Measurements from ENCODE around the gene BTN1A1. TPM values are rescaled to one million over a fixed set of nuclear protein-coding genes. Genes with fewer than 3 reads are reported as not detected.

Gene BTN1A1
- total RNA-seq, 6 experiments from 2014 or later, result not detected

DNA sequence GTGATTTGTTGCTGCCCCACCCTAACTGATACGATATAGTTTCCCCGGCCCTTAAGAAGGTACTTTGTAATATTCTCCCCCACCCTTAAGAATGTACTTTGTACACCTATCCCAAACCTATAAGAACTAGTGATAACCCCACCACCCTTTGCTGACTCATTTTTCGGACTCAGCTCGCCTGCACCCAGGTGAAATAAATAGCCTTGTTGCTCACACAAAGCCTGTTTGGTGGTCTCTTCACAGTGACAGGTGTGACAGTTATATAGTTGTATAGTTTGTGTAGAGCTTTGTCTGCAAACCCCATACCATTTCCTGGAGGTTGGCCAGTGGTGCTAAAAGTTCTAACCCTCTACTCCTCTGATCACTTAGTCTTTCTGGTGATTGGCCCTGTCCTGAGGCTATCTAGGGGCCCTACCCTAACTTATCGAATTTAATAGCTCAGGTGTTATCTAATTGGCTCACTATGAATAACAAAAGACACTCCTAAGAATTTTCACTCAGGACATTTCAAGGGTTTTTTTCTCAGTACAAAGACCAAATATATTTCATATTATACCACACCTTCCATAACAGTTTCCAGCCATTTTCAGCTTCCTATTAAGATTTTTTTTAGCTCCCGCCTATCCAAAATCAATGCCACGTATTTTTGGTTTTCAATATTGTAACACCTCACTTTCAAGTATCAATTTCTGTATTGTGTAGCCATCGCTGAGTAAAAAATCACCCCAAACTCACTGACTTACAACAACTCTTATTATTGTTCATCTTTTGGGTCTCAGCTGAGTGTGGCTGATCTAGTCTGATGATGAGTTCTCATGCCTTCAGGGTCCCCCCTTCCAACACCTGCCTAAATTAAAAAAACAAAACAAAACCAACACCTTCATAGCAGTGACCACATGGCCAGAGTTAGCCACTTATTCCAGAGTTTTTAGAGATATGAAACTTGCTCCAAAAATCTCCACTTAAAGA is 9.8 kb upstream of the BTN1A1 start:
- no peaks in the 10 kb centered on the region for H3K4me1 ChIP-seq
- intact Hi-C loops (cut with DNase I), result no loop called here
- H3K36me3 ChIP-seq, result no peaks in the 10 kb centered on the region
- no peaks in the 10 kb centered on the region for H3K27me3 ChIP-seq
- ATAC-seq (no peak), DNase-seq (no peak)
- H3K9me3 ChIP-seq, result peaks cover 0 to 2% (median 0%) of the 10 kb centered on the region in 4 donors
- 80% methylated on average over 8 of the region's 8 CpGs for WGBS (ENCODE audit: insufficient coverage, low coverage, low lambda C conversion rate, missing lambda C conversion rate)
- no peak for TF ChIP-seq POLR2A (IDR thresholded peaks at IDR 0.05)
- TF ChIP-seq, protein P1, sequence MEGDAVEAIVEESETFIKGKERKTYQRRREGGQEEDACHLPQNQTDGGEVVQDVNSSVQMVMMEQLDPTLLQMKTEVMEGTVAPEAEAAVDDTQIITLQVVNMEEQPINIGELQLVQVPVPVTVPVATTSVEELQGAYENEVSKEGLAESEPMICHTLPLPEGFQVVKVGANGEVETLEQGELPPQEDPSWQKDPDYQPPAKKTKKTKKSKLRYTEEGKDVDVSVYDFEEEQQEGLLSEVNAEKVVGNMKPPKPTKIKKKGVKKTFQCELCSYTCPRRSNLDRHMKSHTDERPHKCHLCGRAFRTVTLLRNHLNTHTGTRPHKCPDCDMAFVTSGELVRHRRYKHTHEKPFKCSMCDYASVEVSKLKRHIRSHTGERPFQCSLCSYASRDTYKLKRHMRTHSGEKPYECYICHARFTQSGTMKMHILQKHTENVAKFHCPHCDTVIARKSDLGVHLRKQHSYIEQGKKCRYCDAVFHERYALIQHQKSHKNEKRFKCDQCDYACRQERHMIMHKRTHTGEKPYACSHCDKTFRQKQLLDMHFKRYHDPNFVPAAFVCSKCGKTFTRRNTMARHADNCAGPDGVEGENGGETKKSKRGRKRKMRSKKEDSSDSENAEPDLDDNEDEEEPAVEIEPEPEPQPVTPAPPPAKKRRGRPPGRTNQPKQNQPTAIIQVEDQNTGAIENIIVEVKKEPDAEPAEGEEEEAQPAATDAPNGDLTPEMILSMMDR (IDR thresholded peaks at IDR 0.05), result no peak
- no peak overlapping the region for H3K27ac ChIP-seq
- no peak overlapping the region for H3K4me3 ChIP-seq

- TF ChIP-seq, protein P1 (IDR thresholded peaks at IDR 0.05), result no peak
- no peak for TF ChIP-seq POLR2A (IDR thresholded peaks at IDR 0.05)
- Histone ChIP-seq H3K27me3 (no peaks in the 10 kb centered on the region), H3K4me3 (no peak overlapping the region), H3K27ac (no peak overlapping the region), H3K36me3 (no peaks in the 10 kb centered on the region), H3K4me1 (no peaks in the 10 kb centered on the region), H3K9me3 (peaks cover 0 to 2% (median 0%) of the 10 kb centered on the region in 4 donors)
- no peak for DNase-seq
- whole genome bisulfite sequencing (ENCODE audit: insufficient coverage, low coverage, low lambda C conversion rate, missing lambda C conversion rate), result 74% methylated on average over 5 of the region's 5 CpGs
- no peak for ATAC-seq
- intact Hi-C loops (cut with DNase I), result no loop called here
Measured at GRCh38 chr6:26491604-26492003, 8.5 kb upstream of the BTN1A1 start.

- no peaks in the 10 kb centered on the region for H3K27me3 ChIP-seq
- intact Hi-C loops (cut with DNase I), result no loop called here
- WGBS (ENCODE audit: insufficient coverage, low coverage, low lambda C conversion rate, missing lambda C conversion rate), result 77% methylated on average over 2 of the region's 2 CpGs
- no peak overlapping the region for H3K27ac ChIP-seq
- TF ChIP-seq, protein P1 (IDR thresholded peaks at IDR 0.05), result no peak
- no peak for TF ChIP-seq POLR2A (IDR thresholded peaks at IDR 0.05)
- DNase-seq (no peak), ATAC-seq (peak in 1 of 4 donors; percentile 35)
- H3K36me3 ChIP-seq, result no peaks in the 10 kb centered on the region
- H3K9me3 ChIP-seq, result no peaks in the 10 kb centered on the region
- no peaks in the 10 kb centered on the region for H3K4me1 ChIP-seq
- no peak overlapping the region for H3K4me3 ChIP-seq
Measured at GRCh38 chr6:26493258-26493657, 6.8 kb upstream of the BTN1A1 start.

GRCh38 chr6:26494117-26494516 is 6.0 kb upstream of the BTN1A1 start:
- Histone ChIP-seq H3K27ac (no peak overlapping the region), H3K27me3 (no peaks in the 10 kb centered on the region), H3K36me3 (no peaks in the 10 kb centered on the region), H3K4me3 (no peak overlapping the region), H3K9me3 (no peaks in the 10 kb centered on the region), H3K4me1 (no peaks in the 10 kb centered on the region)
- 69% methylated on average over 3 of the region's 3 CpGs for WGBS (ENCODE audit: insufficient coverage, low coverage, low lambda C conversion rate, missing lambda C conversion rate)
- no peak for DNase-seq
- TF ChIP-seq, protein P1 (IDR thresholded peaks at IDR 0.05), result no peak
- no peak for TF ChIP-seq POLR2A (IDR thresholded peaks at IDR 0.05)
- no peak for ATAC-seq
- intact Hi-C loops (cut with DNase I), result no loop called here

Measured in right lobe of liver (tissue), 6 donors.